ENCODE measurements around the gene USH2A.

DNA sequence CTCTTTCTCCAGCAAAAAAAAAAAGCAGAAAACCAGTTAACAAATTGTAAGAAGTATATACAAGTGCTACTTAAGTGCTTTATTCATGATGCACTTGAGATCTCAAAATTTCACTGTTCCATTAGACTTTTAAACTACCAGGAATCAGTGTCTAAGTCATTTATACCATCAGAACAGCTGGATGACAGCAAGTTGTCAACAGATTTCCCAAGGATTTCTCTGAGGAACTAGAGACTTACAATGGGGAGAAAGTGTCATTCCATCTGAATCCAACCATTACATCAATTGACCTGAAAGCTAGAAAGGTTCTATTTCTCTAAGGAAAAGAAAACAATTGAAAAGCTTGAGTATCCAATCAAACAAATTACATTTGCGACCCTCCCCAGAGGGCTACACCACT lies 43.8 kb downstream of the USH2A start:
- TF ChIP-seq, protein P1, sequence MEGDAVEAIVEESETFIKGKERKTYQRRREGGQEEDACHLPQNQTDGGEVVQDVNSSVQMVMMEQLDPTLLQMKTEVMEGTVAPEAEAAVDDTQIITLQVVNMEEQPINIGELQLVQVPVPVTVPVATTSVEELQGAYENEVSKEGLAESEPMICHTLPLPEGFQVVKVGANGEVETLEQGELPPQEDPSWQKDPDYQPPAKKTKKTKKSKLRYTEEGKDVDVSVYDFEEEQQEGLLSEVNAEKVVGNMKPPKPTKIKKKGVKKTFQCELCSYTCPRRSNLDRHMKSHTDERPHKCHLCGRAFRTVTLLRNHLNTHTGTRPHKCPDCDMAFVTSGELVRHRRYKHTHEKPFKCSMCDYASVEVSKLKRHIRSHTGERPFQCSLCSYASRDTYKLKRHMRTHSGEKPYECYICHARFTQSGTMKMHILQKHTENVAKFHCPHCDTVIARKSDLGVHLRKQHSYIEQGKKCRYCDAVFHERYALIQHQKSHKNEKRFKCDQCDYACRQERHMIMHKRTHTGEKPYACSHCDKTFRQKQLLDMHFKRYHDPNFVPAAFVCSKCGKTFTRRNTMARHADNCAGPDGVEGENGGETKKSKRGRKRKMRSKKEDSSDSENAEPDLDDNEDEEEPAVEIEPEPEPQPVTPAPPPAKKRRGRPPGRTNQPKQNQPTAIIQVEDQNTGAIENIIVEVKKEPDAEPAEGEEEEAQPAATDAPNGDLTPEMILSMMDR (conservative IDR thresholded peaks at IDR 0.05; ENCODE audit: low read length), result no peak
- no peak for TF ChIP-seq EZH2phosphoT487 (IDR thresholded peaks at IDR 0.05; ENCODE audit: borderline replicate concordance)
